Neural progenitor cell (in vitro differentiated cells): ENCODE measurements around the gene SUCNR1. TPM values are rescaled to one million over a fixed set of nuclear protein-coding genes. Genes with fewer than 3 reads are reported as not detected.

Experiments used
- DNase-seq: peaks from one replicate; pipeline ENCODE4 v3.0.0-alpha.2; 2016; ENCODE audit warnings: low spot score
- H2AFZ ChIP-seq: fragments of 200-600 bp; sonication (generic); replicated peaks from 2 replicates; pipeline ENCODE4 v1.6.1; 2016; ENCODE audit warnings: antibody characterized with exemption
- H3F3A ChIP-seq: fragments of 200-600 bp; sonication (generic); 2 replicates; pipeline ENCODE4 v1.6.1; 2016; ENCODE audit warnings: antibody characterized with exemption, low read depth
- H3K27ac ChIP-seq: fragments of 200-600 bp; sonication (generic); 2 replicates; pipeline ENCODE4 v1.5.1; 2016; ENCODE audit warnings: mild to moderate bottlenecking
- H3K27me3 ChIP-seq: fragments of 200-600 bp; sonication (generic); 2 replicates; pipeline ENCODE4 v1.6.1; 2016; ENCODE audit warnings: mild to moderate bottlenecking, moderate library complexity
- H3K36me3 ChIP-seq: fragments of 200-600 bp; sonication (generic); 2 replicates; pipeline ENCODE4 v1.5.1; 2016
- H3K4me1 ChIP-seq: fragments of 200-600 bp; sonication (generic); 2 replicates; pipeline ENCODE4 v1.6.1; 2016; ENCODE audit warnings: mixed run types
- H3K4me2 ChIP-seq: fragments of 200-600 bp; sonication (generic); 2 replicates; pipeline ENCODE4 v1.6.1; 2016
- H3K4me3 ChIP-seq: fragments of 200-600 bp; sonication (generic); 2 replicates; pipeline ENCODE4 v1.5.1; 2016
- H3K79me2 ChIP-seq: fragments of 200-600 bp; sonication (generic); 2 replicates; pipeline ENCODE4 v1.6.1; 2016; ENCODE audit warnings: low read depth
- H3K9ac ChIP-seq: fragments of 200-600 bp; sonication (generic); 2 replicates; pipeline ENCODE4 v1.6.1; 2016
- H3K9me3 ChIP-seq: fragments of 200-600 bp; sonication (generic); 2 replicates; pipeline ENCODE4 v1.5.1; 2016; ENCODE audit warnings: low read depth
- H4K20me1 ChIP-seq: fragments of 200-600 bp; sonication (generic); 2 replicates; pipeline ENCODE4 v1.6.1; 2016; ENCODE audit warnings: low read depth
- H3K27ac Mint-ChIP-seq: 3 replicates; pipeline ENCODE4 v1.8.0; 2021; ENCODE audit warnings: mixed read lengths
- H3K27me3 Mint-ChIP-seq: 2 replicates; pipeline ENCODE4 v1.8.0; 2022; ENCODE audit warnings: low read depth, mild to moderate bottlenecking, inconsistent platforms, moderate library complexity, mixed read lengths; ENCODE audit not compliant: insufficient read depth
- H3K36me3 Mint-ChIP-seq: 3 replicates; pipeline ENCODE4 v1.8.0; 2021; ENCODE audit warnings: mixed read lengths
- H3K4me1 Mint-ChIP-seq: 3 replicates; pipeline ENCODE4 v1.8.0; 2021; ENCODE audit warnings: mixed read lengths
- H3K4me3 Mint-ChIP-seq: 3 replicates; pipeline ENCODE4 v1.8.0; 2021; ENCODE audit warnings: mild to moderate bottlenecking, moderate library complexity, mixed read lengths
- H3K9me3 Mint-ChIP-seq: 3 replicates; pipeline ENCODE4 v1.8.0; 2020; ENCODE audit warnings: mixed read lengths
- CTCF ChIP-seq: fragments of 200-600 bp; sonication (generic); IDR thresholded peaks from 2 replicates; pipeline ENCODE4 v1.5.1; 2017; ENCODE audit warnings: antibody characterized with exemption, mild to moderate bottlenecking
- EZH2 ChIP-seq: fragments of 200-600 bp; sonication (generic); IDR thresholded peaks from 2 replicates; pipeline ENCODE4 v1.6.1; 2017; ENCODE audit warnings: antibody characterized with exemption, mild to moderate bottlenecking, moderate library complexity
- EZH2phosphoT487 ChIP-seq: fragments of 200-600 bp; sonication (generic); IDR thresholded peaks from 2 replicates; pipeline ENCODE4 v1.6.1; 2017; ENCODE audit warnings: antibody characterized with exemption
- total RNA-seq: library from RNA; depleted of rRNA; stranded (reverse); fragments of >200 nt; gene quantifications from 2 replicates; pipeline ENCODE4 v1.2.3, GENCODE V29; 2015; ENCODE audit warnings: low replicate concordance

The SUCNR1 gene
- total RNA-seq, 1 donor from 2014 or later, result not detected

- no peak for TF ChIP-seq EZH2
- TF ChIP-seq EZH2phosphoT487, result no peak
- no peak for TF ChIP-seq CTCF
- Histone ChIP-seq H3K27me3 (no peaks in the 10 kb centered on the region), H3K4me3 (no peak overlapping the region), H4K20me1 (no peaks in the 10 kb centered on the region), H3K9ac (no peak overlapping the region), H3K36me3 (no peaks in the 10 kb centered on the region), H3F3A (no peaks in the 10 kb centered on the region), H3K4me1 (peaks cover 13% of the 10 kb centered on the region), H3K4me2 (no peak overlapping the region), H3K27ac (no peak overlapping the region), H3K79me2 (no peaks in the 10 kb centered on the region), H2AFZ (no peak overlapping the region), H3K9me3 (no peaks in the 10 kb centered on the region)
- H3K4me1 Mint-ChIP-seq, result no peaks in the 10 kb centered on the region
- no peaks in the 10 kb centered on the region for H3K9me3 Mint-ChIP-seq
- no peaks in the 10 kb centered on the region for H3K36me3 Mint-ChIP-seq
- H3K4me3 Mint-ChIP-seq, result no peak overlapping the region
- no peak overlapping the region for H3K27ac Mint-ChIP-seq
- H3K27me3 Mint-ChIP-seq, result no peaks in the 10 kb centered on the region
- DNase-seq, result no peak
Observed at GRCh38 chr3:151866711-151867410, 6.6 kb upstream of the SUCNR1 start.

GRCh38 chr3:151867666-151868065 is 5.8 kb upstream of the SUCNR1 start:
- Histone ChIP-seq H3K4me1 (peaks cover 14% of the 10 kb centered on the region), H3K27me3 (no peaks in the 10 kb centered on the region), H3K4me3 (no peak overlapping the region), H2AFZ (no peak overlapping the region), H4K20me1 (no peaks in the 10 kb centered on the region), H3K79me2 (no peaks in the 10 kb centered on the region), H3K9me3 (no peaks in the 10 kb centered on the region), H3K27ac (no peak overlapping the region), H3F3A (no peaks in the 10 kb centered on the region), H3K4me2 (no peak overlapping the region), H3K9ac (no peak overlapping the region), H3K36me3 (no peaks in the 10 kb centered on the region)
- no peak for DNase-seq
- no peak overlapping the region for H3K4me3 Mint-ChIP-seq
- H3K4me1 Mint-ChIP-seq, result no peaks in the 10 kb centered on the region
- no peak overlapping the region for H3K27ac Mint-ChIP-seq
- TF ChIP-seq CTCF (no peak), EZH2 (no peak), EZH2phosphoT487 (no peak)
- H3K27me3 Mint-ChIP-seq, result no peaks in the 10 kb centered on the region
- no peaks in the 10 kb centered on the region for H3K36me3 Mint-ChIP-seq
- H3K9me3 Mint-ChIP-seq, result no peaks in the 10 kb centered on the region

- H3K27ac ChIP-seq, result no peak overlapping the region
- H3K4me1 Mint-ChIP-seq, result no peaks in the 10 kb centered on the region
- no peak overlapping the region for H3K4me3 Mint-ChIP-seq
- peak overlapping the region; percentile 21 for H3K4me2 ChIP-seq
- H3F3A ChIP-seq, result no peaks in the 10 kb centered on the region
- no peak overlapping the region for H3K9ac ChIP-seq
- no peaks in the 10 kb centered on the region for H3K36me3 Mint-ChIP-seq
- peaks cover 14% of the 10 kb centered on the region for H3K4me1 ChIP-seq
- no peaks in the 10 kb centered on the region for H3K36me3 ChIP-seq
- H4K20me1 ChIP-seq, result no peaks in the 10 kb centered on the region
- no peaks in the 10 kb centered on the region for H3K27me3 ChIP-seq
- no peaks in the 10 kb centered on the region for H3K9me3 ChIP-seq
- H3K4me3 ChIP-seq, result no peak overlapping the region
- no peaks in the 10 kb centered on the region for H3K27me3 Mint-ChIP-seq
- H3K79me2 ChIP-seq, result no peaks in the 10 kb centered on the region
- no peak overlapping the region for H2AFZ ChIP-seq
- TF ChIP-seq EZH2phosphoT487 (no peak), EZH2 (no peak), CTCF (no peak)
- peak; percentile 11 for DNase-seq
- H3K27ac Mint-ChIP-seq, result no peak overlapping the region
- H3K9me3 Mint-ChIP-seq, result no peaks in the 10 kb centered on the region
Observed at GRCh38 chr3:151869181-151869580, 4.3 kb upstream of the SUCNR1 start.
